ENCODE results near the gene MCF2L.

- TF ChIP-seq, protein P1, sequence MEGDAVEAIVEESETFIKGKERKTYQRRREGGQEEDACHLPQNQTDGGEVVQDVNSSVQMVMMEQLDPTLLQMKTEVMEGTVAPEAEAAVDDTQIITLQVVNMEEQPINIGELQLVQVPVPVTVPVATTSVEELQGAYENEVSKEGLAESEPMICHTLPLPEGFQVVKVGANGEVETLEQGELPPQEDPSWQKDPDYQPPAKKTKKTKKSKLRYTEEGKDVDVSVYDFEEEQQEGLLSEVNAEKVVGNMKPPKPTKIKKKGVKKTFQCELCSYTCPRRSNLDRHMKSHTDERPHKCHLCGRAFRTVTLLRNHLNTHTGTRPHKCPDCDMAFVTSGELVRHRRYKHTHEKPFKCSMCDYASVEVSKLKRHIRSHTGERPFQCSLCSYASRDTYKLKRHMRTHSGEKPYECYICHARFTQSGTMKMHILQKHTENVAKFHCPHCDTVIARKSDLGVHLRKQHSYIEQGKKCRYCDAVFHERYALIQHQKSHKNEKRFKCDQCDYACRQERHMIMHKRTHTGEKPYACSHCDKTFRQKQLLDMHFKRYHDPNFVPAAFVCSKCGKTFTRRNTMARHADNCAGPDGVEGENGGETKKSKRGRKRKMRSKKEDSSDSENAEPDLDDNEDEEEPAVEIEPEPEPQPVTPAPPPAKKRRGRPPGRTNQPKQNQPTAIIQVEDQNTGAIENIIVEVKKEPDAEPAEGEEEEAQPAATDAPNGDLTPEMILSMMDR (IDR thresholded peaks at IDR 0.05) = no peak
- TF ChIP-seq POLR2A (IDR thresholded peaks at IDR 0.05) = no peak
- TF ChIP-seq POLR2AphosphoS5 (IDR thresholded peaks at IDR 0.05) = no peak
Observed at GRCh38 chr13:112934078-112934477, 34.9 kb upstream of the MCF2L start.
